Endothelial cell of hepatic sinusoid (primary cell): ENCODE results near the gene CTSE.

Experiments
- in situ Hi-C: cut with HindIII; loops from 2 replicates; pipeline ENCODE4 v1.10.0; 2017; ENCODE audit warnings: low sequenced_read_pairs

CTSE gene

GRCh38 chr1:205974712-205975111 is 49.0 kb downstream of the CTSE start:
- in situ Hi-C loops, result loop anchor here (5.0 kb wide), 3 partner anchors 52 to 187 kb away; no protein-coding TSS in a partner anchor

GRCh38 chr1:205973377-205974232 is 50.1 kb downstream of the CTSE start:
- in situ Hi-C loops, result no loop called here

DNA sequence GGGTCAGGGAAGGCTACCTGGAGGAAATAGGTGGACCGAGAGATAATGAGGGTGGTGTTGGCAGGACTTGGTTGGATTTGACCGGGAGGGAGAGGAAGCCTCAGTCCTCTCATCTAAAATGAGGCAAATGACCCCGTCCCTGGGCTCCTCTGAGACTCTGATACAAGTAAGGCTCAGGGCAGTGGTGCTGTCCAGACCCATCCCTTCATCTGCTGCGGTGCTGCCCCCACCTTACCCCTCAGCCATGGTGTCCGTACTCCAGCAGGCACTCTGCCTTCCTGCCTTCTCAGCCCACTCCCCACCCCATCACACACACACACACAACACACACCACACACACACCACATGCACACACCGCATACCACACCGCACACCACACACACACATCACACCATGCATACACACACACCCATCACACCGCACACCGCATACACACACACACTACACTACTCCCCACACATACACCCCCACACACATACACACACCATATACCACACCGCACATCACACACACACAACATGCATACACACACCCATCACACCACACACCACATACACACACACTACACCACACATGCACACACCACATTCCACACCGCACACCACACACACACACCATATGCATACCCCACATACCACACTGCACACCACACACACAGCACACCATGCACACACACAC is 51.1 kb downstream of the CTSE start:
- in situ Hi-C loops, result no loop called here

- in situ Hi-C loops, result no loop called here
These were observed 51.6 kb downstream of the CTSE start for GRCh38 chr1:205972081-205972480.

DNA sequence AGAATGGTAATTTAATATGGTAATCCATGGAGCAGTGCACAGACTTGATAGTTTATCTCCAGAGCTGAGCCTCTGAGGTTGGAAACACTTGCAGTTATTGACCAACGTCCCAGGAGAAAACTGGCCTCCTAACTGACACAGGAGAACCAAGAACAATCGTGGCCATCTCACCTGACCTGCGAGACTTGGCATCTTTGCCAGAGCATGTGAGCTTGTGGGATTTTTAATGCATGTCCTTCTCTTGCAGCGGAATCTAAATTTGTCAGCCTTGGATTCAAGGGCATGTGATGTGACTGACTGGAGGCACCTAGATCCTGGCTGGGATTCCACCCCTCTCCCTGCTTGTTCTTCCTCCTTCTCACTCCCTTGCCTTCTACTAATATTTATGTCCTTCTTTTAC is 52.6 kb downstream of the CTSE start:
- in situ Hi-C loops, result no loop called here

DNA sequence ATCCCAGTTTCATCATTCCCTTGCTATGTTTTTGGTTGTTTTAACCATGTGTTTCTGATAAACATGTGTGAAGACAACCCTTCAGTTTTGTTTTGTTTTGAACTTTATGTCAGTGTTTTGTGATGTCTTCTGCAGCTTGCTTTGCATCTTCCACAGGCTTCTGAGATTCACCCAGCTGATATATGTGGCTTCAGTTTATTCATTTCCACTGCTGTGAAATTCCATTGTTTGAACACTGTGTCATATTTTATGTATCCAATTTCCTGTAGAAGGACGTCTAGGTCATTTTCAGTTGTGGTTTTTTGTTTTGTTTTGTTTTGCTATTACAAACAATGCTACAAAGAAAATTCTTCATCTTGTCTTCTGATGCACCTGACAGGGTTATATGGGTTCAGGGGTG is 53.2 kb downstream of the CTSE start:
- in situ Hi-C loops, result no loop called here

DNA sequence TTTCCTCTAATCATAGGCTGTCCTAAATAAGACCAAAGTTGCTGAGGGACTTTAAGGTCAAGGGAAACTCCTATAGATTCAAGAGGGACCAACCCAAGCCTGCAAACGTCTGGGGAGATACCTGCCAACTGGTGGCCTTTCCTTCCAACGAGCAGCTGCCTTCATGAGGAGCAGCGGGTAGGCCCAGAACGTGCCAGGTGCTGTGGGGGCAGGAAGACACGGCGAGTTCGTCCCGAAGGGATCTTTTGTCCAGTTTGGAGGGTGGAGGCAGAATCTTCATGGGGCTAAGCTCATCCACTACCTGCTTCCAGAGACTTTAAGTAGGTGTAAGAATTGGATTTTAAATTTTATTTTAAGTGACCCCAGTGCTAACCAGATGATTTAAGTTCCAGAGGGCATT is 54.5 kb downstream of the CTSE start:
- in situ Hi-C loops, result no loop called here

- in situ Hi-C loops, result no loop called here
These were observed 56.0 kb downstream of the CTSE start for GRCh38 chr1:205967554-205968335.

- in situ Hi-C loops, result no loop called here
These were observed 58.4 kb downstream of the CTSE start for GRCh38 chr1:205965036-205965884.

GRCh38 chr1:205963352-205964155 is 60.1 kb downstream of the CTSE start:
- in situ Hi-C loops, result no loop called here

DNA sequence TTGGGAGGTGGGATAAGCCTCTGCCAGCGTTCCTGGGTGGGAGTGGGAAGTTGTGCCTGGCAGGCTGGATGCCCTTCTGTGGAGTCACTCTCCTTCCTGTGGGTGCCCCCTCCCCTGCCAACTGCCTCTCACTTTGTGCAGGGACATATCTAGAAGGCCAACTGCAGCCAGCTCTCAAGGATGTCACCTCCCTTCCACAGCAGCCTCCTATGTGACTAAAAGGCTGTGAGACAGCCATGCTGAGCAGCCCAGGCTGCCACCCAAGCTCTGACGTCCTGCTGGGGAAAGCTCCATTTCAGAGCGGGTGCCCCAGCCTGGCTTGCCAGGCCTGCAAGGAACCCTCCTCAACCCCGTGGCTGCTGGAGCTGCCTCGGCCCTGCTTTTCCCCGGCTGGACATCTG is 60.9 kb downstream of the CTSE start:
- in situ Hi-C loops, result no loop called here

DNA sequence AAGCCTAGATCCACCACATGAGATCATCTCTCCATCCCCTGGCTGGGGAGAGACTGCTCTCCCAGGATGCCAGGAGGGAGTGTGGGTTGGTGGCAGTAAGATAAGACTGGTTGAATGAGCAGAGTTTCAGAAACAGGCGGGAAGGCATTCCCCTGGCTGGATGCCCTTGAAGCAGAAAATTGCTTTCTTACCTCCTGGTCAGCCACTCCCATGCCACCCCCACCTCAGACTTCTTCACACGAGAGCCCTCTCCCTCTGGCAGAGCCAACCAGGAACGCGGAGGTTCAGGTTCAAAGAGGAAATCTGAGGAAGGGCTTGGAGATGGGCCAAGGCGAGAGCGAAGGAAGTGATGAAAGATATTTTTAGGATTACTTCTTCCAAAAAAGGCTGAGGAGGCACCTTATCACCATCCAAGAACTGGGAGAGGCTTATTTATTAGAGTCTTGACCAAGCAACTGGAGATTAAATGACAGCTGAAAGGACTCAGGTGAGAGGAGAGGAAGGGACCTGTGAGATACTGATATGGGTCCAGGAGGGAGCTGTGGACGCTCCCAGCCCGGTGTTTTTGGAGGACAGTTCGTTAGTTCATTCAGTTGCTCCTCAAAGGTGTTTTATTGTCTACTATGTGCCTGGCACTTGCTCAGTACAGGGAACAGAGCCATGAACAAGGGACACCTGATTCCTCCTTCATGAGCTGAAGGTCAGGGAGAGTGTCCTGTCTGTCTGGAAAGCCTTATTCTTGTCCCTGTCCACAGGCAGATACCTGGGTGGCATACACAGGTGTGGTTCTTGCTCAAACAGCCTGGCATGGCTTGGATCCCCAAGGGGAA is 61.5 kb downstream of the CTSE start:
- in situ Hi-C loops, result no loop called here

DNA sequence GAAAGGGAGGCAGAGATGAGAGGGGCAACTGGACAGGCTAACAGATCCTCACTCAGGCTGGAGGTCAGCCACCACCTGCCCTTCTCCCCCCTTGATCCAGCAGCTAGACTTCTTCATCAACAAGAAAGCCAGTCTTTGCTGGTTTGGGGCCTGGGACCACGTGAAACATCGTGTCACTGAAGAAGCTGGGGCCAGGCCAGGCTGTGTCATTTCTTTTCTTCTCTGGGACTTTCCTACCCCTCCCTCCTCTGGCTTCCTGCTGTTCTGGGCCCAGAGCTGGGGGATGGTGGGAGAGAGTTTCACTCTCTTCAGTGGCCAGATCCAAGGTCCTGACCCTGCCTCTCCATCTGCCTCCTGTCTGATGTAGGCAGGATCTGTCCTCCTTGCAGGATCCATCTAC is 62.3 kb downstream of the CTSE start:
- in situ Hi-C loops, result no loop called here

DNA sequence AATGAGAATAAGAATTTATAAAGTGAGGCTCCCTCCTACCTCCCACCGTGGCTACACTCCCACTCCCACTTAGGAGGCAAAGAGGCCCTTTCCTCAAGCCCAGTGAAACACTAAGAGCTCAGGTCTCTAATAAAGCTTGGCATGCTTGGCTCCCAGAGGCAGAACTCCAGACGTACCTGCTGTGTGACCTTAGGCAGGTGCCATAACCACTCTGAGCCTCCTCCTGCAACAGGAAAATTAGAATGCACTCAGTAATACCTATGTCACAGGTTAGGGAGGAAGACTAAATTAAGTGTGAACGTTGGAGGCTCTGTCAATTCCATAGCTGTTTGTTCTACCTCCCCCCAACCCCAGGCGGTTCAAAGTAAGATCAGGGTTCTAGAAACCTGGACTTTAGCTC is 63.9 kb downstream of the CTSE start:
- in situ Hi-C loops, result no loop called here
